ENCODE results near the gene CCSER1. TPM values are rescaled to one million over a fixed set of nuclear protein-coding genes. Genes with fewer than 3 reads are reported as not detected.
"Not testable (repeated sequence)": the region's sequence is repeated elsewhere in the genome, so short reads cannot be mapped to it uniquely, and the experiment has no call there.

The CCSER1 gene
- polyA plus RNA-seq, 1 donor from 2014 or later: 20.8 TPM

DNA sequence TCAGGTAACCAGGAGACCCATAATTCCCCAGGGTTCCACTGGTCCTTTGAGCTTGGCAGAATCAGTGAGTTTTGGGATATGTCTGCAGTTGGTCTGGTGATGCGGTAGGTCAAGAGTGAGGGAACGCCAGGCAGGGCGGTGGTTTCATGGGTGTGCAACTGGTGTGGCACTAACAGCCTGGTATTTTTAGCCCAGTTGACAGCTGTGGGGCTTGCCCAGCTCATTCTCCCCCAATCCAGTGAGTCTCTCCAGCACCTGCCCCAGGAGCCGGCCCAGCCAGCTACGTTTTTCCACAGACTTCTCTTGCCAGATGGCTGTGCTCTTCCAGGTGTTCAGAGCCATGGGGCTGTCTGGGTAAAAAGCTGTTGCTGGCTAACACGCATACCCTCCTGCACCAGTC, 1019.9 kb downstream of the CCSER1 start:
- H3K27ac ChIP-seq (ENCODE audit: low read length): no peak overlapping the region
- no peaks in the 10 kb centered on the region for H3K36me3 ChIP-seq (ENCODE audit: insufficient read depth, low read length)
- H3F3A ChIP-seq (ENCODE audit: insufficient read depth, low read length, poor library complexity, severe bottlenecking): no peaks in the 10 kb centered on the region
- H3K4me2 ChIP-seq (ENCODE audit: low read length): no peak overlapping the region
- no peaks in the 10 kb centered on the region for H3K79me2 ChIP-seq (replicated peaks; ENCODE audit: insufficient read depth, low read length)
- no peak overlapping the region for H3K4me3 ChIP-seq (ENCODE audit: low read length)
- H2AFZ ChIP-seq (ENCODE audit: low read depth, low read length): no peak overlapping the region
- no peaks in the 10 kb centered on the region for H3K9me2 ChIP-seq (ENCODE audit: insufficient read depth, low read length)
- no peaks in the 10 kb centered on the region for H4K20me1 ChIP-seq (ENCODE audit: insufficient read depth)
- TF ChIP-seq TAF1 (IDR thresholded peaks at IDR 0.05; ENCODE audit: low read depth): no peak
- TF ChIP-seq MXI1 (conservative IDR thresholded peaks at IDR 0.05; ENCODE audit: poor library complexity, severe bottlenecking): no peak
- TF ChIP-seq, protein P1, sequence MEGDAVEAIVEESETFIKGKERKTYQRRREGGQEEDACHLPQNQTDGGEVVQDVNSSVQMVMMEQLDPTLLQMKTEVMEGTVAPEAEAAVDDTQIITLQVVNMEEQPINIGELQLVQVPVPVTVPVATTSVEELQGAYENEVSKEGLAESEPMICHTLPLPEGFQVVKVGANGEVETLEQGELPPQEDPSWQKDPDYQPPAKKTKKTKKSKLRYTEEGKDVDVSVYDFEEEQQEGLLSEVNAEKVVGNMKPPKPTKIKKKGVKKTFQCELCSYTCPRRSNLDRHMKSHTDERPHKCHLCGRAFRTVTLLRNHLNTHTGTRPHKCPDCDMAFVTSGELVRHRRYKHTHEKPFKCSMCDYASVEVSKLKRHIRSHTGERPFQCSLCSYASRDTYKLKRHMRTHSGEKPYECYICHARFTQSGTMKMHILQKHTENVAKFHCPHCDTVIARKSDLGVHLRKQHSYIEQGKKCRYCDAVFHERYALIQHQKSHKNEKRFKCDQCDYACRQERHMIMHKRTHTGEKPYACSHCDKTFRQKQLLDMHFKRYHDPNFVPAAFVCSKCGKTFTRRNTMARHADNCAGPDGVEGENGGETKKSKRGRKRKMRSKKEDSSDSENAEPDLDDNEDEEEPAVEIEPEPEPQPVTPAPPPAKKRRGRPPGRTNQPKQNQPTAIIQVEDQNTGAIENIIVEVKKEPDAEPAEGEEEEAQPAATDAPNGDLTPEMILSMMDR (IDR thresholded peaks at IDR 0.05; ENCODE audit: poor library complexity, severe bottlenecking): no peak
- TF ChIP-seq SMC3 (conservative IDR thresholded peaks at IDR 0.05; ENCODE audit: poor library complexity): no peak
- no peak for TF ChIP-seq EZH2 (IDR thresholded peaks at IDR 0.05; ENCODE audit: borderline replicate concordance, insufficient read depth, low read length, poor library complexity, severe bottlenecking)
- TF ChIP-seq POLR2AphosphoS5 (IDR thresholded peaks at IDR 0.05): no peak
- no peak for TF ChIP-seq EP300 (conservative IDR thresholded peaks at IDR 0.05; ENCODE audit: poor library complexity, severe bottlenecking)
- no peak for TF ChIP-seq RAD21 (conservative IDR thresholded peaks at IDR 0.05)
- TF ChIP-seq, protein P2, sequence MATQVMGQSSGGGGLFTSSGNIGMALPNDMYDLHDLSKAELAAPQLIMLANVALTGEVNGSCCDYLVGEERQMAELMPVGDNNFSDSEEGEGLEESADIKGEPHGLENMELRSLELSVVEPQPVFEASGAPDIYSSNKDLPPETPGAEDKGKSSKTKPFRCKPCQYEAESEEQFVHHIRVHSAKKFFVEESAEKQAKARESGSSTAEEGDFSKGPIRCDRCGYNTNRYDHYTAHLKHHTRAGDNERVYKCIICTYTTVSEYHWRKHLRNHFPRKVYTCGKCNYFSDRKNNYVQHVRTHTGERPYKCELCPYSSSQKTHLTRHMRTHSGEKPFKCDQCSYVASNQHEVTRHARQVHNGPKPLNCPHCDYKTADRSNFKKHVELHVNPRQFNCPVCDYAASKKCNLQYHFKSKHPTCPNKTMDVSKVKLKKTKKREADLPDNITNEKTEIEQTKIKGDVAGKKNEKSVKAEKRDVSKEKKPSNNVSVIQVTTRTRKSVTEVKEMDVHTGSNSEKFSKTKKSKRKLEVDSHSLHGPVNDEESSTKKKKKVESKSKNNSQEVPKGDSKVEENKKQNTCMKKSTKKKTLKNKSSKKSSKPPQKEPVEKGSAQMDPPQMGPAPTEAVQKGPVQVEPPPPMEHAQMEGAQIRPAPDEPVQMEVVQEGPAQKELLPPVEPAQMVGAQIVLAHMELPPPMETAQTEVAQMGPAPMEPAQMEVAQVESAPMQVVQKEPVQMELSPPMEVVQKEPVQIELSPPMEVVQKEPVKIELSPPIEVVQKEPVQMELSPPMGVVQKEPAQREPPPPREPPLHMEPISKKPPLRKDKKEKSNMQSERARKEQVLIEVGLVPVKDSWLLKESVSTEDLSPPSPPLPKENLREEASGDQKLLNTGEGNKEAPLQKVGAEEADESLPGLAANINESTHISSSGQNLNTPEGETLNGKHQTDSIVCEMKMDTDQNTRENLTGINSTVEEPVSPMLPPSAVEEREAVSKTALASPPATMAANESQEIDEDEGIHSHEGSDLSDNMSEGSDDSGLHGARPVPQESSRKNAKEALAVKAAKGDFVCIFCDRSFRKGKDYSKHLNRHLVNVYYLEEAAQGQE (IDR thresholded peaks at IDR 0.05; ENCODE audit: borderline replicate concordance): no peak
- H3K27me3 ChIP-seq (ENCODE audit: insufficient read depth, low read depth, low read length): no peaks in the 10 kb centered on the region
- no peak overlapping the region for H3K9ac ChIP-seq (ENCODE audit: low read length)
- peaks cover 4% of the 10 kb centered on the region for H3K9me3 ChIP-seq (ENCODE audit: low read length)

DNA sequence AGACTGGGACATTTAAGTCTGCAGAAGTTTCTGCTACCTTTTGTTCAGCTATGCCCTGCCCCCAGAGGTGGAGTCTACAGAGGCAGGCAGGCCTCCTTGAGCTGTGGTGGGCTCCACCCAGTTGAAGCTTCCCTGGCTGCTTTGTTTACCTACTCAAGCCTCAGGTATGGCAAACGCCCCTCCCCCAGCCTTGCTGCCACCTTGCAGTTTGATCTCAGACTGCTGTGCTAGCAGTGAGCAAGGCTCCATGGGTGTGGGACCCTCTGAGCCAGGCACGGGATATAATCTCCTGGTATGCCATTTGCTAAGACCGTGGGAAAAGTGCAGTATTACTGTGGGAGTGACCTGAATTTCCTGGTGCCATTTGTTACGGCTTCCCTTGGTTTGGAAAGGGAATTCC, 1026.8 kb downstream of the CCSER1 start:
- not testable (repeated sequence) for H3K9me3 ChIP-seq (ENCODE audit: low read length); H3K79me2 ChIP-seq (replicated peaks; ENCODE audit: insufficient read depth, low read length)

DNA sequence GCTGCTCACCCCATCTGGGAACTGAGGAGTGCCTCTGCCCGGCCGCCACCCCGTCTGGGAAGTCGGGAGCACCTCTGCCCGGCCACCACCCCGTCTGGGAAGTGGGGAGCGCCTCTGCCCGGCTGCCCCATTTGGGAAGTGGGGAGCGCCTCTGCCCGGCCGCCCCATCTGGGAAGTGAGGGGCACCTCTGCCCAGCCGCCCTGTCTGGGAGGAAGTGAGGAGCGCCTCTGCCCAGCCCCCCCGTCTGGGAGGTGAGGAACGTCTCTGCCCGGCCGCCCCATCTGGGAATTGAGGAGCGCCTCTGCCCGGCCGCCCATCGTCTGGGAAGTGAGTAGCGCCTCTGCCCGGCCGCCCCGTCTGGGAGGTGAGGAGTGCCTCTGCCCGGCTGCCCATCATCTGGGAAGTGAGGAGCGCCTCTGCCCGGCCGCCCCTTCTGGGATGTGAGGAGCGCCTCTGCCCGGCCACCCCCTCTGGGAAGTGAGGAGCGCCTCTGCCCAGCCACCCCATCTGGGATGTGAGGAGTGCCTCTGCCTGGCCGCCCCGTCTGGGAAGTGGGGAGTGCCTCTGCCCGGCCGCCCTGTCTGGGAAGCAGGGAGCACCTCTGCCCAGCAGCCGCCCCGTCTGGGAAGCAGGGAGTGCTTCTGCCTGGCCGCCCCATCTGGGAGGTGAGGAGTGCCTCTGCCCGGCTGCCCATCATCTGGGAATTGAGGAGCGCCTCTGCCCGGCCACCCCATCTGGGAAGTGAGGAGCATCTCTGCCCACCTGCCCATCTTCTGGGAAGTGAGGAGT, 1040.9 kb downstream of the CCSER1 start:
- H3K27me3 ChIP-seq (ENCODE audit: insufficient read depth, low read depth, low read length); H3K9me2 ChIP-seq (ENCODE audit: insufficient read depth, low read length); H2AFZ ChIP-seq (ENCODE audit: low read depth, low read length); H3K4me3 ChIP-seq (ENCODE audit: low read length); H3K27ac ChIP-seq (ENCODE audit: low read length); H3K36me3 ChIP-seq (ENCODE audit: insufficient read depth, low read length); H3F3A ChIP-seq (ENCODE audit: insufficient read depth, low read length, poor library complexity, severe bottlenecking); H3K9me3 ChIP-seq (ENCODE audit: low read length); H4K20me1 ChIP-seq (ENCODE audit: insufficient read depth); H3K4me2 ChIP-seq (ENCODE audit: low read length); H3K79me2 ChIP-seq (replicated peaks; ENCODE audit: insufficient read depth, low read length); H3K9ac ChIP-seq (ENCODE audit: low read length): not testable (repeated sequence)

More for the DNA sequence above, 1026.8 kb downstream of the CCSER1 start:
- not testable (repeated sequence) for H3K27me3 ChIP-seq (ENCODE audit: insufficient read depth, low read depth, low read length); H3F3A ChIP-seq (ENCODE audit: insufficient read depth, low read length, poor library complexity, severe bottlenecking); H3K36me3 ChIP-seq (ENCODE audit: insufficient read depth, low read length); H2AFZ ChIP-seq (ENCODE audit: low read depth, low read length); H3K9ac ChIP-seq (ENCODE audit: low read length); H3K9me2 ChIP-seq (ENCODE audit: insufficient read depth, low read length); H3K27ac ChIP-seq (ENCODE audit: low read length); H3K4me2 ChIP-seq (ENCODE audit: low read length); H3K4me3 ChIP-seq (ENCODE audit: low read length); H4K20me1 ChIP-seq (ENCODE audit: insufficient read depth)

Measured in neural cell (in vitro differentiated cells).